Osteoblast (primary cell): ENCODE measurements around the gene HTRA3. TPM values are rescaled to one million over a fixed set of nuclear protein-coding genes. Genes with fewer than 3 reads are reported as not detected.

Experiments used
- DNase-seq: peaks from one replicate; pipeline ENCODE4 v3.0.0; 2011; ENCODE audit warnings: low spot score, mixed read lengths; ENCODE audit not compliant: insufficient read length; ENCODE audit errors: missing footprints
- H2AFZ ChIP-seq: 2 replicates; pipeline ENCODE4 v1.6.0; 2011; ENCODE audit warnings: mild to moderate bottlenecking, low read length
- H3K27ac ChIP-seq: 2 replicates; pipeline ENCODE4 v1.5.1; 2011; ENCODE audit warnings: mild to moderate bottlenecking, low read depth, low read length, moderate library complexity
- H3K27me3 ChIP-seq: 2 replicates; pipeline ENCODE4 v1.6.0; 2012; ENCODE audit warnings: mild to moderate bottlenecking, control low read depth, inconsistent platforms, low read length, moderate library complexity; ENCODE audit not compliant: insufficient read depth
- H3K36me3 ChIP-seq: 2 replicates; pipeline ENCODE4 v1.5.1; 2011; ENCODE audit warnings: mild to moderate bottlenecking, low read length, control low read depth, moderate library complexity; ENCODE audit not compliant: insufficient read depth
- H3K4me1 ChIP-seq: 2 replicates; pipeline ENCODE4 v1.5.1; 2011; ENCODE audit warnings: mild to moderate bottlenecking, low read length, control low read depth, moderate library complexity; ENCODE audit not compliant: insufficient read depth
- H3K4me2 ChIP-seq: 2 replicates; pipeline ENCODE4 v1.6.0; 2011; ENCODE audit warnings: mild to moderate bottlenecking, low read length; ENCODE audit not compliant: insufficient read depth
- H3K4me3 ChIP-seq: fragments of 200-600 bp; sonication (generic); 3 replicates; pipeline ENCODE4 v1.5.1; 2012; ENCODE audit warnings: mild to moderate bottlenecking, low read length, inconsistent platforms; ENCODE audit not compliant: insufficient read depth
- H3K79me2 ChIP-seq: 2 replicates; pipeline ENCODE4 v1.6.0; 2012; ENCODE audit warnings: mild to moderate bottlenecking, low read length, control low read depth, inconsistent platforms; ENCODE audit not compliant: insufficient read depth
- H3K9me3 ChIP-seq: 2 replicates; pipeline ENCODE4 v1.5.1; 2011; ENCODE audit warnings: low read depth, low read length, control low read depth
- H4K20me1 ChIP-seq: 2 replicates; pipeline ENCODE4 v1.6.0; 2012; ENCODE audit warnings: mild to moderate bottlenecking, low read length, control low read depth; ENCODE audit not compliant: insufficient read depth
- CTCF ChIP-seq: IDR thresholded peaks from 2 replicates; pipeline ENCODE4 v1.5.1; 2011; ENCODE audit warnings: mild to moderate bottlenecking, low read depth, low read length, moderate library complexity; ENCODE audit errors: extremely low read depth
- total RNA-seq: library from RNA; depleted of rRNA; stranded (reverse); fragments of >200 nt; gene quantifications from 2 replicates; pipeline ENCODE4 v1.2.3, GENCODE V29; 2012

HTRA3 gene
- total RNA-seq, 1 donor: 4.0 TPM

- Histone ChIP-seq H3K27me3 (no peaks in the 10 kb centered on the region), H3K4me1 (no peaks in the 10 kb centered on the region), H3K27ac (no peak overlapping the region), H3K4me2 (no peak overlapping the region), H3K4me3 (no peak overlapping the region), H2AFZ (no peak overlapping the region), H4K20me1 (no peaks in the 10 kb centered on the region), H3K36me3 (no peaks in the 10 kb centered on the region), H3K79me2 (no peaks in the 10 kb centered on the region), H3K9me3 (no peaks in the 10 kb centered on the region)
- peak; percentile 46 for DNase-seq
- no peak for TF ChIP-seq CTCF
Observed at GRCh38 chr4:8292478-8293107, 23.0 kb downstream of the HTRA3 start.

- peak; percentile 54 for DNase-seq
- no peaks in the 10 kb centered on the region for H3K36me3 ChIP-seq
- no peaks in the 10 kb centered on the region for H3K79me2 ChIP-seq
- no peak overlapping the region for H3K4me3 ChIP-seq
- no peak overlapping the region for H3K27ac ChIP-seq
- no peaks in the 10 kb centered on the region for H4K20me1 ChIP-seq
- H3K4me2 ChIP-seq: no peak overlapping the region
- TF ChIP-seq CTCF: no peak
- no peaks in the 10 kb centered on the region for H3K9me3 ChIP-seq
- H3K4me1 ChIP-seq: no peaks in the 10 kb centered on the region
- no peaks in the 10 kb centered on the region for H3K27me3 ChIP-seq
- H2AFZ ChIP-seq: no peak overlapping the region
Observed at GRCh38 chr4:8293131-8293975, 23.8 kb downstream of the HTRA3 start.

DNA sequence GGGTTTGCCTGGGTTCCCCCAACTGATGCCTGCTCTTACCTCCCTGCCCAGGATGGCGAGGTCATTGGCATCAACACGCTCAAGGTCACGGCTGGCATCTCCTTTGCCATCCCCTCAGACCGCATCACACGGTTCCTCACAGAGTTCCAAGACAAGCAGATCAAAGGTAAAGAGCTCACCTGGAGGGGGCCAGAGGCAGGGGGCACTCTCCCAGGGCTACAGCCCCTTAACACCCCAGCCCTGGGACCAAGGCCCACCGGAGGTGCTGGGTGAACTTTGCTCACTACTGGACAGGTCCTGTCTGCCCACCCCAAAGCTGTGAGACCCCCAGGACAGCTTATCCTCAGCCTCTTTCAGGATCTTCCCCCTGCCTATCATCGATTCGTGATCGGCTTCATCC lies 24.5 kb downstream of the HTRA3 start:
- H3K9me3 ChIP-seq: no peaks in the 10 kb centered on the region
- H2AFZ ChIP-seq: no peak overlapping the region
- H3K4me2 ChIP-seq: no peak overlapping the region
- TF ChIP-seq CTCF: no peak
- no peak overlapping the region for H3K27ac ChIP-seq
- H3K79me2 ChIP-seq: no peaks in the 10 kb centered on the region
- H3K36me3 ChIP-seq: no peaks in the 10 kb centered on the region
- H3K27me3 ChIP-seq: no peaks in the 10 kb centered on the region
- H3K4me3 ChIP-seq: no peak overlapping the region
- no peaks in the 10 kb centered on the region for H4K20me1 ChIP-seq
- peak; percentile 30 for DNase-seq
- no peaks in the 10 kb centered on the region for H3K4me1 ChIP-seq

GRCh38 chr4:8294775-8295174 lies 25.2 kb downstream of the HTRA3 start:
- no peak for TF ChIP-seq CTCF
- H3K36me3 ChIP-seq: no peaks in the 10 kb centered on the region
- H3K4me3 ChIP-seq: no peak overlapping the region
- no peaks in the 10 kb centered on the region for H4K20me1 ChIP-seq
- DNase-seq: no peak
- H3K27ac ChIP-seq: no peak overlapping the region
- no peak overlapping the region for H3K4me2 ChIP-seq
- H3K9me3 ChIP-seq: no peaks in the 10 kb centered on the region
- H3K27me3 ChIP-seq: no peaks in the 10 kb centered on the region
- H3K79me2 ChIP-seq: no peaks in the 10 kb centered on the region
- no peaks in the 10 kb centered on the region for H3K4me1 ChIP-seq
- no peak overlapping the region for H2AFZ ChIP-seq
